Measurements from ENCODE around the gene AQP6. TPM values are rescaled to one million over a fixed set of nuclear protein-coding genes. Genes with fewer than 3 reads are reported as not detected.

The AQP6 gene
- total RNA-seq, 1 donor from 2014 or later = 0.37 TPM

GRCh38 chr12:49939307-49939706, 33.4 kb upstream of the AQP6 start:
- Mint-ChIP-seq H3K27ac (ENCODE audit: unreplicated experiment) (no peak overlapping the region), H3K36me3 (ENCODE audit: unreplicated experiment) (peaks cover 8% of the 10 kb centered on the region), H3K4me3 (ENCODE audit: unreplicated experiment) (no peak overlapping the region), H3K4me1 (ENCODE audit: low read depth, unreplicated experiment) (peaks cover 2% of the 10 kb centered on the region), H3K9me3 (ENCODE audit: unreplicated experiment) (peaks cover 5% of the 10 kb centered on the region), H3K27me3 (ENCODE audit: unreplicated experiment) (peaks cover 4% of the 10 kb centered on the region)
- no peak for TF ChIP-seq CTCF (IDR thresholded peaks at IDR 0.05; ENCODE audit: partially characterized antibody, unreplicated experiment)
- no peak for DNase-seq

GRCh38 chr12:49939707-49940106, 33.0 kb upstream of the AQP6 start:
- no peak for DNase-seq
- no peak for TF ChIP-seq CTCF (IDR thresholded peaks at IDR 0.05; ENCODE audit: partially characterized antibody, unreplicated experiment)
- Mint-ChIP-seq H3K4me1 (ENCODE audit: low read depth, unreplicated experiment) (peaks cover 2% of the 10 kb centered on the region), H3K27ac (ENCODE audit: unreplicated experiment) (no peak overlapping the region), H3K36me3 (ENCODE audit: unreplicated experiment) (peaks cover 4% of the 10 kb centered on the region), H3K9me3 (ENCODE audit: unreplicated experiment) (peaks cover 3% of the 10 kb centered on the region), H3K27me3 (ENCODE audit: unreplicated experiment) (peaks cover 4% of the 10 kb centered on the region), H3K4me3 (ENCODE audit: unreplicated experiment) (no peak overlapping the region)

GRCh38 chr12:49941556-49942511, 30.9 kb upstream of the AQP6 start:
- H3K9me3 Mint-ChIP-seq (ENCODE audit: unreplicated experiment) = peaks cover 3% of the 10 kb centered on the region
- H3K27ac Mint-ChIP-seq (ENCODE audit: unreplicated experiment) = no peak overlapping the region
- H3K36me3 Mint-ChIP-seq (ENCODE audit: unreplicated experiment) = no peaks in the 10 kb centered on the region
- no peak overlapping the region for H3K4me3 Mint-ChIP-seq (ENCODE audit: unreplicated experiment)
- DNase-seq = no peak
- H3K4me1 Mint-ChIP-seq (ENCODE audit: low read depth, unreplicated experiment) = peaks cover 4% of the 10 kb centered on the region
- TF ChIP-seq CTCF (IDR thresholded peaks at IDR 0.05; ENCODE audit: partially characterized antibody, unreplicated experiment) = no peak
- H3K27me3 Mint-ChIP-seq (ENCODE audit: unreplicated experiment) = peaks cover 4% of the 10 kb centered on the region

- Mint-ChIP-seq H3K9me3 (ENCODE audit: unreplicated experiment) (peaks cover 3% of the 10 kb centered on the region), H3K27me3 (ENCODE audit: unreplicated experiment) (peaks cover 4% of the 10 kb centered on the region), H3K27ac (ENCODE audit: unreplicated experiment) (no peak overlapping the region), H3K4me1 (ENCODE audit: low read depth, unreplicated experiment) (peaks cover 4% of the 10 kb centered on the region), H3K4me3 (ENCODE audit: unreplicated experiment) (no peak overlapping the region), H3K36me3 (ENCODE audit: unreplicated experiment) (no peaks in the 10 kb centered on the region)
- no peak for TF ChIP-seq CTCF (IDR thresholded peaks at IDR 0.05; ENCODE audit: partially characterized antibody, unreplicated experiment)
- no peak for DNase-seq
Observed at GRCh38 chr12:49942512-49942893, 30.2 kb upstream of the AQP6 start.
